ENCODE results near the gene TECPR1. TPM values are rescaled to one million over a fixed set of nuclear protein-coding genes. Genes with fewer than 3 reads are reported as not detected.

Gene TECPR1
- total and polyA plus RNA-seq, 2 of the 8 experiments (the other 6 are each of a cell fraction or from before 2014, with no cell fraction given), result 1.3 to 11.1 TPM

DNA sequence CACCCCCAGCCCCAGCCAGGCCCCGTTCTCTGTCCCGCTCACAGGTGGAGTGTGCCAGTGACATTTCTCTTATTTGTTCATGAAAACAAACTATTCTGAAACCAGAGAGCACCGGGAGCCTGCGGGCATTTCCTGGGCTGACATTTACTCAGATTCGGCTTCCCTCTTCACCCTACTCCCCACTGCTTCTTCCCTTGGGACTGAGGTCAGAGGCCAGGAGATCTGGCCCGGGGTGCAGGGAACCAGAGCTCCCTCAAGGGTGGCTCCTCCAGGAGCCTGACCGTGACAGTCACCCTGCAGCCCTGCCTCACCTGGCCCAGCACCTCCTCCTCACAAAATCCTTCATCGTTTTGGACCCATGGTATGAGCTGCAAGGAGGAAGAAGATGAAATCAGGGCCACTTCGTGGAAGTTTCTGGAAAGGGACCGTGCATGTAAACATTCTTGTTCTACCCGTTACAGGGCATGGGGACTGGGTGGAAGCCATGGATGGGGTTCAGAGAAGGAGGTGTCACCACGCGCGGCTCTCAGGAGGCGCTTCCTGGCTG is 28.6 kb downstream of the TECPR1 start:
- no peaks in the 10 kb centered on the region for H3K23me2 ChIP-seq (ENCODE audit: low read depth, low read length)
- peaks cover 0 to 2% of the 10 kb centered on the region in 2 experiments for H4K20me1 ChIP-seq (replicated peaks in 1 of 2; ENCODE audit: control insufficient read depth in 1 of 2, insufficient read depth in 2 of 2, low read length in 2 of 2)
- H2AK5ac ChIP-seq (ENCODE audit: low read depth, low read length), result no peak overlapping the region
- no peak overlapping the region for H3K9ac ChIP-seq (replicated peaks in 1 of 4; ENCODE audit: extremely low read depth in 1 of 4, low read depth in 3 of 4, low read length in 3 of 4)
- no peak overlapping the region for H3K4ac ChIP-seq (replicated peaks; ENCODE audit: insufficient read length, low read depth, low read length)
- no peak overlapping the region for H4K5ac ChIP-seq (ENCODE audit: insufficient read length, low read depth, low read length)
- H4K8ac ChIP-seq (ENCODE audit: extremely low read depth, insufficient read depth, low read length), result no peak overlapping the region
- H2BK15ac ChIP-seq (ENCODE audit: low read length), result no peak overlapping the region
- H3K14ac ChIP-seq (ENCODE audit: insufficient read length), result no peak overlapping the region
- H3K79me1 ChIP-seq (ENCODE audit: low read depth, low read length), result no peaks in the 10 kb centered on the region
- H3K27ac ChIP-seq (ENCODE audit: low read depth, low read length), result no peak overlapping the region
- H2BK20ac ChIP-seq (ENCODE audit: low read length), result no peak overlapping the region
- H3K4me1 ChIP-seq (replicated peaks in 1 of 4; ENCODE audit: control insufficient read depth in 3 of 4, insufficient read depth in 4 of 4, low read length in 3 of 4), result no peaks in the 10 kb centered on the region
- ChIA-PET POLR2A (ENCODE audit: partially characterized antibody) (no interaction called here), CTCF (ENCODE audit: partially characterized antibody) (interaction anchor here (0.6 to 2.1 kb wide), 3 partner anchors 17 to 621 kb away, joined by 3 to 4 read pairs (median 3); no protein-coding TSS in a partner anchor)
- no peaks in the 10 kb centered on the region for H3K79me2 ChIP-seq (ENCODE audit: control insufficient read depth in 1 of 2, insufficient read depth in 2 of 2, low read length in 2 of 2)
- H2BK5ac ChIP-seq (ENCODE audit: low read depth, low read length), result no peak overlapping the region
- 86% methylated on average over 14 of the region's 15 CpGs; no CpG with 5 or more reads in 1 of the 2 experiments for WGBS, 2 experiments (ENCODE audit: extremely low coverage in 1 of 2, insufficient coverage in 1 of 2, insufficient read length in 1 of 2, insufficient replicate concordance in 2 of 2, low coverage in 1 of 2, low lambda C conversion rate in 2 of 2, missing lambda C conversion rate in 1 of 2)
- H4K91ac ChIP-seq (replicated peaks; ENCODE audit: insufficient read length, low read length), result no peak overlapping the region
- H3K4me2 ChIP-seq (ENCODE audit: insufficient read depth in 1 of 2, low read depth in 2 of 2, low read length in 2 of 2), result no peak overlapping the region
- H3K27me3 ChIP-seq (replicated peaks in 1 of 4; ENCODE audit: control insufficient read depth in 3 of 4, extremely low read depth in 1 of 4, insufficient read depth in 3 of 4, low read length in 3 of 4), result no peaks in the 10 kb centered on the region
- no peak overlapping the region for H2BK120ac ChIP-seq (replicated peaks; ENCODE audit: low read depth, low read length)
- no peak overlapping the region for H3K4me3 ChIP-seq (ENCODE audit: extremely low read depth in 1 of 4, insufficient read depth in 2 of 4, low read depth in 3 of 4, low read length in 4 of 4)
- H2BK12ac ChIP-seq (ENCODE audit: low read depth, low read length), result no peak overlapping the region
- H2AFZ ChIP-seq (ENCODE audit: low read length), result no peak overlapping the region
- H3K18ac ChIP-seq (ENCODE audit: extremely low read depth, low read length), result no peak overlapping the region
- no peak for DNase-seq (ENCODE audit: low read depth in 1 of 2, low spot score in 2 of 2)
- no peak overlapping the region for H3K23ac ChIP-seq (ENCODE audit: insufficient read length)
- H3K36me3 ChIP-seq (ENCODE audit: control insufficient read depth in 2 of 4, insufficient read depth in 4 of 4, low read length in 3 of 4), result no peaks in the 10 kb centered on the region
- H3K9me3 ChIP-seq (ENCODE audit: insufficient read depth in 2 of 2, low read depth in 1 of 2, low read length in 1 of 2), result no peaks in the 10 kb centered on the region
- no peak for FAIRE-seq
- H3K56ac ChIP-seq (replicated peaks; ENCODE audit: insufficient read length, low read depth, low read length), result no peak overlapping the region
- TF ChIP-seq SIRT6 (IDR thresholded peaks at IDR 0.05; ENCODE audit: low read length) (no peak), CEBPB (IDR thresholded peaks at IDR 0.05; ENCODE audit: low read depth, low read length) (no peak), RBBP5 (IDR thresholded peaks at IDR 0.05; ENCODE audit: borderline replicate concordance, low read depth, low read length) (no peak), BRCA1 (IDR thresholded peaks at IDR 0.05; ENCODE audit: low read depth, low read length) (no peak), RNF2 (IDR thresholded peaks at IDR 0.05; ENCODE audit: borderline replicate concordance, low read depth, low read length, missing control alignments, poor library complexity, severe bottlenecking) (no peak), ASH2L (IDR thresholded peaks at IDR 0.05; ENCODE audit: low read length) (no peak), SP4 (IDR thresholded peaks at IDR 0.05; ENCODE audit: low read length) (no peak), EP300 (IDR thresholded peaks at IDR 0.05; ENCODE audit: borderline replicate concordance in 1 of 2, low read depth in 2 of 2, low read length in 2 of 2) (no peak), JUND (IDR thresholded peaks at IDR 0.05; ENCODE audit: low read length) (no peak), SAP30 (IDR thresholded peaks at IDR 0.05; ENCODE audit: insufficient read depth, insufficient replicate concordance, low read length) (no peak)
